Stimulated activated CD8-positive, alpha-beta memory T cell treated with anti-CD3 and anti-CD28 coated beads, Interleukin-15, amount 100 ng/mL, for 48 hours (primary cell): ENCODE measurements around the gene PRDM16.

ENCODE experiments used
- DNase-seq, 2 donors: peaks; one replicate each; pipeline ENCODE4 v3.0.0-alpha.2; 2020; ENCODE audit warnings: low read depth in 2 of 2

The PRDM16 gene

GRCh38 chr1:3372317-3372716, 303.3 kb downstream of the PRDM16 start:
- DNase-seq: peak; percentile 16 to 44

- no peak for DNase-seq
Observed at GRCh38 chr1:3373175-3373574, 304.2 kb downstream of the PRDM16 start.

- DNase-seq: no peak
Observed at GRCh38 chr1:3373700-3374405, 304.9 kb downstream of the PRDM16 start.

- no peak for DNase-seq
Observed at GRCh38 chr1:3375245-3375644, 306.2 kb downstream of the PRDM16 start.

- no peak for DNase-seq
Observed at GRCh38 chr1:3377166-3377565, 308.2 kb downstream of the PRDM16 start.

- DNase-seq: no peak
Observed at GRCh38 chr1:3377604-3378279, 308.7 kb downstream of the PRDM16 start.

GRCh38 chr1:3378411-3379208, 309.6 kb downstream of the PRDM16 start:
- DNase-seq: no peak

GRCh38 chr1:3379934-3380333, 310.9 kb downstream of the PRDM16 start:
- DNase-seq: no peak

GRCh38 chr1:3380469-3380868, 311.5 kb downstream of the PRDM16 start:
- no peak for DNase-seq

GRCh38 chr1:3381901-3382300, 312.9 kb downstream of the PRDM16 start:
- DNase-seq: no peak

- DNase-seq: no peak
Observed at GRCh38 chr1:3382326-3383057, 313.5 kb downstream of the PRDM16 start.

GRCh38 chr1:3383679-3384078, 314.7 kb downstream of the PRDM16 start:
- DNase-seq: no peak

- no peak for DNase-seq
Observed at GRCh38 chr1:3384407-3384806, 315.4 kb downstream of the PRDM16 start.

GRCh38 chr1:3386205-3387002, 317.4 kb downstream of the PRDM16 start:
- DNase-seq: no peak

- DNase-seq: no peak
Observed at GRCh38 chr1:3387401-3387800, 318.4 kb downstream of the PRDM16 start.

GRCh38 chr1:3389093-3389833, 320.3 kb downstream of the PRDM16 start:
- DNase-seq: no peak

GRCh38 chr1:3390291-3390690, 321.3 kb downstream of the PRDM16 start:
- no peak for DNase-seq

GRCh38 chr1:3391711-3392110, 322.7 kb downstream of the PRDM16 start:
- no peak for DNase-seq

- no peak for DNase-seq
Observed at GRCh38 chr1:3393024-3393986, 324.3 kb downstream of the PRDM16 start.
